CD4-positive, alpha-beta T cell treated with Interleukin-10 for 1 hour (primary cell): Measurements from ENCODE around the gene TMEM52B.

ENCODE experiments used
- DNase-seq: peaks from one replicate; pipeline ENCODE4 v3.0.0-alpha.2; 2020

Gene TMEM52B

DNA sequence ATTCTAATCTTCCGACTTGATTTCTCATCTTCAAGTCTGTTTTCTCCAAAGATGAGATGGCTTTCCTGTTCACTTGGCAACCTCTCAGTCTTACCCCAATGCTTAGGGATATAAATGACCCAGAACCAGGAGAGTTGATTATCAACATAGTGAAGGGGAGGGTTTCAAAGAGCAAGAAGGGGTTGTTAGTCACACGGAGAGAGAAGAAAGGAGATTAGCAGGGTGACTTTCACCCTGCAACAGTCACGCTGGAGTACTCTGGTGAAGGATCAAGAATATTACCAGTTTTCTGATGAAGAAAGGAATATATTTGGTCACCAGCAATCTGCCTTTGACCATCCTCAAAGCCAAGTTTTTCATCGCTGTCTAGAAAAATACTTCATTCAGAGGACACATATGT is at the start of gene TMEM52B:
Gene TMEM52B (plus strand): TSS at position 212 of the 400 bp plus-strand sequence. CDS start 543 bp downstream, outside the sequence.
- DNase-seq, result no peak

DNA sequence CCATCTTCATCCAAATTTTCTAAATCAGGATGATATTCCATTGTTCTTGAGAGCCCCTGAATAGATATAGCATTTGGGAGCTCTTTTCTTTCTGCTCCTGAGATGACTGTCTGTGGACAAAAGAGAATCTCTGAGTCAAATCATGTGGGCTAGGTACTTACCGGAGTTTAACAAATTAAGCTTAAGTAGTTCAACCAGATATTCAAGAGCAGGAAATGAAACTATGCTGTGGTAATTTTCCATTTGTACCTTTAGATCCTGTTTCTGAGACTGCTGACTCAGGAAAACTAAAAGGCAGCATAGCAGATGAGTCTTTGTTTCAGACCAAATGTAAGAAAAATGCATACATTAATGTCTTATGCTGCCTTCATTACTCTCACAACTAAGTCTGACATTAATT is 48.8 kb upstream of the TMEM52B start, which contains the start of gene CLEC7A:
Gene CLEC7A (minus strand): TSS at position 158 of the 400 bp plus-strand sequence. CDS start 117 bp downstream, at position 41.
- DNase-seq, result peak; percentile 23

DNA sequence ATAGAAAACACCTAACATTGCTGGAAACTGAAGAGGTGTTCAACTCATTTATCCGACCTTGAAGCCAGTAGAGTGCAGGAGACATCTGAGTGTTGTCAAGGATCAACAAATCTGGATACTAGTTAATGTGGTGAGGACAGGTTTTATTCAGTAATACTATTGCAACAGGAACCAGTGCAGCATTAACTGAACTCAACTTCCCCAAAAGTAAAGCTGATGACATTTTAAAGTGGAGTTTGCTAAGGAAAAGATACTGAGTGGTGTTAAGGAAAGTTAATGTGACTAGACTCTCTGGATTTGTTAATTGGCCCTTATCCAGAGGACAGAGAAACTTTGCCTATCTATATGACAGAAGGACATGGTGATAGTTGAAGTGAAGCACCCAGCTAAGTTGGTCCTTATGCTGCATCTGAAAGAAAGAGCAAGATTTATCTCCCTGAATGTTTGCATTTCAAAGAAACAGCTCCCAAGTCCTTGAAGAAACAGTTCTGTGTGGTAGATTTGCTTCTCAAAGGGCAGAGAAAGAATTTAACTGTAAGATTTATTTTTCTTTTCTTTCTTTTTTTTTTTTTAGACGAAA is 47.6 kb upstream of the TMEM52B start:
- DNase-seq, result no peak

DNA sequence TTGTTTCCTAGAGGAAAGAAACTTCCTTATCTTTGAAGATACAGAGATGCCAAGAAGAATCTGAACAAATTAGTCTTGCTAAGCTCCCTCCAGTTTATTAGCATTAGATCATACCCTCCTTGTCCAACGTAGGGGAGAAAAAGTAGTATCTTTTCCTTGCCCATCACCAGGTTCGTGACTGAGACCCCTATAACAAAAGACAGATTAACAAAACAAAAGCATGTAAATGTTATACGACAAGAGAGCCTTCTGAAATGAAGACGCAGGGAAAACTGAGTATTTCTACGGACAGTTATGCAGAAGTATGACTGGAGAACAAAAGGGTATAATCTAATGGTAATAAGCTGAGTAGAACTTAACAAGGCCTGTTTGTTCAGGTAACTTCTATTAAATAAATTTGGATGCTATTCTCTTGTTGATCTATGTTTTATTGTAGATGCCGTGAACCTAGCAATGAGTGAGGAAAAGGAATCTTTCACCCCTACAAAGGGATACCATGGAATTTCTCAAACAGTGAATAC is 45.9 kb upstream of the TMEM52B start:
- DNase-seq, result no peak

DNA sequence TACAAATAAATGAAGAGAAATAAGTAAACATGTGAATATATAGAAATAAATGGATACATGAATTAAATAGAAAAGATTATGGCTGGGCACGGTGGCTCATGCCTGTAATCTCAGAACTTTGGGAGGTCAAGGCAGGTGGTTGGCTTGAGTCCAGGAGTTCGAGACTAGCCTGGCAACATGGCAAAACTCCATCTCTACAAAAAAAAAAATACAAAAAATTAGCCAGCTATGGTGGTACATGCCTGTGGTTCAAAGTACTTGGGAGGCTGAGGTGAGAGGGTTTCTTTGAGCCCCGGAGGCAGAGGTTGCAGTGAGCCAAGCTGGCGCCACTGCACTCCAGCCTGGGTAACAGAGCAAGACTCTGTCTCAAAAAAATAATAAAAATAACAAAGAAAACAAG is 43.7 kb upstream of the TMEM52B start:
- no peak for DNase-seq

DNA sequence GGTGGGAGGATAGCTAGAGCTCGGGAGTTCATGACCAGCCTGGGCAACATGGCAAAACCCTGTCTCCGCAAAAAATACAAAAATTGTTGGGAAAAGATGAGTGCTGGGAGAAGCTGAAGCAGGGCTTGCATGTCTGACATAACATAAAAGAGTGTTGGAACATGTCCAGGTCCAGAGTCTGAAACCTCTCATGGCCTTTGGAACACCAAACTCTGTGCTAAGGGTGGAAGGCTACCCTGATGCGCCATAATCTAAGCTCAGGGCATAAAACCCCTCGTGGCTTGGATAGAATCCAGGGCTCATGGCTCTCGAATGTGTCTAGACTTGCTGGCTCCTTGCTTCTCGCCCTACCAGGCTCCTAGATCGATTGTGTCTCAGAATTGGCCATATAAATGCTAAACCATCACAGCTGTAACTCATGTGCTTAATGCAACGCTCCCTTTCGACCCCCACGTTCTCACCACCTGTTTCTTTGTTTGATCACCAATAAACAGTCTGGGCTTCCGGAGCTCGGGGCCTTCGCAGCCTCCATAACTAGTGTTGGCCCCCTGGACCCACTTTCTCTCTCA is 42.1 kb upstream of the TMEM52B start:
- DNase-seq, result no peak

DNA sequence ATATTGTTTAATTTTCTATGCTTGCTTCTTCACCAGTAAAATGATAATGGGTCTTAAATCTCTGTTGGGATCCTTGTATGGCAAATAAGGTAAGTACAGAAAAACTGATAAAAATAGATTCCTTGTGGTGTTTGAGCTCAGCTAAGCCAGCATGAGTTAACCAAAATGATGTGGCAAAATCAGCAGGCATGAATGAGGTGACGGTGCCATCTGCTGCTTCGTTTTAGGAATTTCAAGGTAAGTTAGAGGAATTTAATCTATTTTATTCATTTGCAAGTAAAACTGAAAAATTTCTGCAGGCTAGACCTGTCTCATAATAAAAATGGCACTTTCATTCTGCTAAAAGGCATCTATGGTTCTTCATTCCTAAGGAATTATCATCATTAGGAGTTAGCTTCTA is 38.8 kb upstream of the TMEM52B start:
- peak; percentile 60 for DNase-seq

DNA sequence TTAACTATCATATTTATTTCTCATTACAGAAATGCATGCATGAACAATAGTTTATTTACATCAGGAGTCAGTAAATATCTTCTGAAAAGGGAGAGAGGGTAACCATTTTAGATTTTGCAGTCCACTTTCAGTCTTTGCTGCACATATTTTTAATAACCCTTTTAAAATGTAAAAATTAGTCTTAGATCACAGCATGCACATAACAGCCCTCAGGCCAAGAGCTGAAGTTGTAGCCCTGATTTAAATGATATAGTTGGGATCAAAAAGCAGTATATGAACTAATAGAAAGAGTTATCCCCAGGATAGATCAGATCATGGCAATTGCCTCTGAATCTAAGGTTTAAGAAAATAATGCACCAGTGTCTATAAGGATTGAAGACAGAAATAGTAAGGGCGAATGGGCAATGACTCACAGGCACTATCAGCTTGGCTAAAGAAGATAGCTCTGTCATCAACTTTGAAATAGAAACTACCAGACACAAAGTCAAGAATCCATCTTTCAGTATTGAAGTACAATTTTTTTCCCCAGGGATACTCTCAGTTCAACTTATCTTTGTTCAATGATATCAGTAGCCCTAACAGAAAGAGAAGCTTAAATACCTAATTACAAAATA is 35.7 kb upstream of the TMEM52B start:
- DNase-seq, result no peak

DNA sequence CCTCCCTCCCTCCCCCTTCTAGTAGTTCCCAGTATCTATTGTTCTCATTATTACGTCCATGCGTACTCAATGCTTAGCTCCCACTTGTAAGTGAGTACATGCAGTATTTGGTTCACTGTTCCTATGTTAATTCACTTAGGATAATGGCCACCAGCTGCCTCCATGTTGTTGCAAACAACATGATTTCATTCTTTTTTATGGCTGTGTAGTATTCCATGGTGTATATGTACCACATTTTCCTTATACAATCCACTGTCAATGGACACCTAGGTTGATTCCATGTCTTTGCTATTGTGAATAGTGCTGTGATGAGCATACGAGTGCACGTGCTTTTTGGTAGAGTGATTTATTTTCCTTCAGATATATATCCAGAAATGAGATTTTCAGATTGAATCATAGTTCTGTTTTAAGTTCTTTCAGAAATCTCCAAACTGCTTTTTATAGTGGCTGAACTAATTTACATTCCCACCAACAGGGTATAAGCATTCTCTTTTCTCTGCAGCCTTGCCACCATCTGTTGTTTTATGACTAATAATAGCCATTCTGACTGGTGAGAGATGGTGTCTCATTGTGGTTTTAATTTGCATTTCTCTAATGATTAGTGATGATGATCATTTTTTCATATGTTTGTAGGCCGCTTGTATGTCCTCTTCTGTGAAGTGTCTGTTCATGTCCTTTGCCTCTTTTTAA is 31.0 kb upstream of the TMEM52B start:
- no peak for DNase-seq

DNA sequence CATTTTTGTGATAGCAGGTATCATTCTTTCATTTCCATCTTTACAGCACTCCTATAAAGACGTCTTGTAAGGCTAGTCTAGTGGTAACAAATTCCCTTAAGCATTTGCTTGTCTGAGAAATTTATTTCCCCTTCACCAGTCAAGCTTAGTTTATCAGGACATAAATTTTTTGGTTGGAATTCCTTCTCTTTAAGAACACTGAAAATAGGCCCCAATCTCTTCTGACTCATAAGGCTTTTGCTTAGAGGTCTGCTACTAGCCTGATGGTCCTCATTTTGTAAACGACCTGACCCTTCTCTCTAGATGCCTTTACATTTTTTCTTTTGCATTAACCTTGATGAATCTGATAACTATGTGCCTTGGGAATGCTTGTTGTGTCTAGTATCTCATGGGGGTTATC is 27.2 kb upstream of the TMEM52B start:
- no peak for DNase-seq

DNA sequence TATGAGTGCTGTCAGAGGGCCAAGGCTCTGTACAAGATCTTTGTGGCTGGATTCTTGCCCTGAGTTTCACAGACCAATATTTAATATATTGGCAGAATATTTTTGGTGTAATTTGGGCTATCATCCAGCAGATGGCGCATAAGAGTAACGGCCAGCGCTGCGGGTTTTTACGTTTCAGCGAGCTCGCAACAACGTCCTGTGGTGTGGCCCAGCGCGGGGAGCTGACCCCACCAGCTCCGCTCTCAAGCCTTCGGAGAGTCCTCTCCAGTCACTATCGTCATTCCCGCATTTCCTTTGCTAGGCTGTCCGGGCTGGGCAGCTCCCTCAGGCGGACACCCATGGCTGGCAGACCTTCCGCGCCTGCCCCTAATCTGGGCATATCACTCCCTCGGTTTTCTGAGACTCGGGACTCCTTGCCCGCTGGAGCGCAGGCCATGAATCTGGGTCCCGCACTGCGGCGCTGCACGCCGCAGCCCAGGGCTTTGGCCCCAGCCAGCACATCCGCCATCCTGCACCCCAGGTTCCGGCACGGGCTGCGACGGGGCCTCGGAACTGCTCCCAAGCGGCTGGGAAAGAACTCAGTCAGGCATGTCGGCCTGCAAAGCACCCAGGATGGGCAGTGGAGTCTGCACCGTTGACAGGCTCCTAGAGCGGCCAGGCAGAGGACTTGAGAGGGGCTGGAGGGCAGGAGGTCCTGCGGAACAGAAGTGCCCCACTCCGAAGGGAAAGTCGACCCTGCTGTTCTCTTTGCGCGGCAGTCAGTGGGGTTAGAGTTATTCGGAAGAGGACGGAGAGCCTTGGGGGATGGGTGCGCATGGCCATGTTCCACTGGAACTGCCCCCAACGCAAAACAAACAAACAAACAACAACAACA is 25.3 kb upstream of the TMEM52B start:
- DNase-seq, result peak; percentile 76

DNA sequence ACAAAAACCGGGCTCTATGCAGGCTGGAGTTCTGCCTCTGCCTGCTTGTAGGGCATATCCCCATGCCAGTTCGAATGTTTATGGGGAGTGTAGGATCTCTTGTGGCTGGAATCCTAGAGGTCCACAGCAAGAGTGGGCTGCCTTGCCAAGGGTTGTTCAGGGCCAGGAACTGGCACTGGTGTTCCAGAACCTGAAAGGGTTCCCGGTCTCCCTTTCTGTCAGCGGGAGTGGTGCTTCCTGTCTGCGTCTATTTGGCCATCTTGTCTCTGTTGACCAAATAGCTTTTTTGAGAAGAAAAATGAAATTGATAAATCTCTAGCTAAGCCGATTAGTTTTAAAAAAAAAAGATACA is 24.7 kb upstream of the TMEM52B start:
- DNase-seq, result peak; percentile 8

DNA sequence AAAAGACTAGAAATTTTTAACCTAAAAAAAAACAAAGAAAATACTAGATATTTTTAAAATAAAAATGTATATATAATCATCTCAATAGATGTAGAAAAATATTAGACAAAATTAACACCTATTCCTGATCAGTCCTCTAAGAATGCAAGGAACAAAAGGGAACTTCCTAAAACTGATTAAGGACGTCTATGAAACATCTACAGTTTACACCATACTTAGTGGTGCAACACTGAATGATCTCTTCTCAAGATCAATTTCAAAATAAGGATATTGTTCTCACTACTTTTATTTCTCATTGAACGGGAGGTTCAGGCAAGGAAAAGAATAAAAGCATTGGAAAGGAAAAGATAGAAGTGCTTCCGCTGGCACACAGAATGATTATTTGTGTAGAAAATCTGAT is 22.9 kb upstream of the TMEM52B start:
- DNase-seq, result no peak

DNA sequence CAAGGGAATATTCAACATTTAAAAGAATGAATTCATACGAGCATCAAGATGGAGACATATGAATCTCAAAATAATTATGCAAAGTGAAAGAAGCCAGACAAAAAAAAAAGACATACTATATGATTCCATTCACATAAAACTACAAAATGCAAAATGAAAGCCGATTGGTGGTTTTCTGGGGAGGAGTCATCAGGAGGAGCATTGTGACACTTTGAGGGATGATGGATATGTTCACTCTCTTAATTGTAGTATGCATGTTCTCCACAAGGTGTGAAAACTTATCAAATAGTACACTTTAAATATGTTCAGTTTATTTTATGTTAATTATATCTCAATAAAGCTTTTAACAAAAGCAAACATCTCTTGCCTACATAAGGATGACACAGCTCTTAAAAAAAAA is 20.4 kb upstream of the TMEM52B start:
- no peak for DNase-seq

DNA sequence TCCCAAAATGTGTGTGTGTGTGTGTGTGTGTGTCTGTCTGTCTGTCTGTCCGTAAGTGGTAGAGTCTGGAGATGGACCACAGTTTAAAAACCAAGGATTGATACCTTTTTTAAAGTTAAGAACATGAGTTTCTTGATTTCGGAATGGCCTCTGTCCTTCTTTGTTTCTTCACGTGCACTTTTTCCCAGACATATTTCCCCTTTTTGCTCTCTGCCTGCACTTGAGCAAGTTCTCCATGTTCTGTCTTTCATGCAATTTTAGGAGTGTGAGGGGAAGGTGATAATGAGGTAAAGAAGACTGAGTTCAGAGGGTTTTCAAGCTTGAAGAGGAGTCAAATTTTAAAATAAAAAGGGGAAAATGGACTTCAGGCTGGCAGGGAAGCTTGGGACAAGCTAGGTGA is 19.6 kb upstream of the TMEM52B start:
- no peak for DNase-seq

DNA sequence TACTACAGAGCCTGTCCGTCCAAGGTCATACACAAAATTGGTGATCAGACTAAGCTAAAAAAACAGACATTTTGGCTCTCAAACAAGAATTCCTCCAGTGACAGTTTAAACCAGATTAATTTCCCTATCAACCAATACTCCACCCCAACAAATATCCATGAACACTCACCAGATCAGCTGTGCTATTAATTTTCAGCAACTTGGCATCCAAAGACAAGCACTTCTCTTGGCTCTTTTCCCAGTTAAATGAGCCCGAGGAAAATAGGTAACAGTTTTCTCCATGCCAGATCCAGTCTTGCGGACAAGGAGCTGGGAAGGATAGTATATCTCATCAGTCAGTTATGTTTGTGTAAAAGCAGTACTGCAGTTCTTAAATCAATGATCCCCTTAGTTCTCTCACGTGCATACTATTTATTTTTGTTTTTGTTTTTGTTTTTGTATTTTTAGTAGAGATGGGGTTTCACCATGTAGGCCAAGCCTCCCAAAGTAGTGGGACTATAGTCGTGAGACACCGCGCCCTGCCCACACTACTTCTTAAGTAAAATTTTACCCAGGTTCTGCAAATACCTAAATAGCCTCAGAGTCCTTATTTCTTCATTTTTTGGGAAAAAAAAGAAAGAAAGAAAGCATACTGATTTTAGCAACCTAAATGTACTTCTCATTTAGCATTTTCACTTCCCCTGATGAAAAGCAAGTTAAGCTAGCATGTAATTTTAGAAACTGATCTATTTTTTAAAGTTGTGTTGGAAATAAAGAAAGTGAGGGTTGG is 18.0 kb upstream of the TMEM52B start:
- DNase-seq, result no peak

DNA sequence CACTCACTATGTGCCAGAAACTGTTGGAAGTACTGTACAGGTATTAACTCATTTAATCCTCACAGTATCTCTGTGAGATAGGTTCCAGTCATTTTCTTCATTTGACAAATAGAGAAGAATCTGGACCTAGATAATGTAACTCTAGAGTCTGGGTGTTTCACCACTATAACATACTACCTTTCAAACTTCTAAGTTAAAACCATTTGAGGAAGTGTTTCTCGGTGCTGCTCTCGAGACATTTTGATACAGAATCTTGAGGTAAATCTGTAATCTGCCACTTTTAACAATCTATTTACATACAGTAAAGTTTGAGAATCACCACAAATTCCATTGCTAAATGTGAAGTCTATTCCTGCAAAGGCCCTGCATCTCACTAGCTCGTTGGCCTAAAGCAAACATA is 15.7 kb upstream of the TMEM52B start:
- no peak for DNase-seq

DNA sequence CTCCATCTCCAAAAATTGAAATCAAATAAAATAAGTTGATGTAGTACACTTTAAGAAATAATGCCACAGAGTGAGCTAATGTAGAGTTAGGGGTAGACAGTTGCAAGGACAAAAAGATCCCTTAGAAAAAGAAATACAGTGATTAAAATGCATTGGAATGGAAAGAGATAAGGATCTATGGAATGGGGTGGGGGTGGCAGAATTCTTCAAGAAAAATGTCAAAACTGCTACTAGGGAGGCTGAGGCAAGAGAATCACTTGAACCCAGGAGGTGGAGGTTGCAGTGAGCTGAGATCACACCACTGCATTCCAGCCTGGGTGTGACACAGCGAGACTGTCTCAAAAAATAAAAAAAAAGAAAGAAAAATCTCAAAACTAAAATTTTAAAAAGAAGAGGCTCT is 13.4 kb upstream of the TMEM52B start:
- DNase-seq, result no peak

DNA sequence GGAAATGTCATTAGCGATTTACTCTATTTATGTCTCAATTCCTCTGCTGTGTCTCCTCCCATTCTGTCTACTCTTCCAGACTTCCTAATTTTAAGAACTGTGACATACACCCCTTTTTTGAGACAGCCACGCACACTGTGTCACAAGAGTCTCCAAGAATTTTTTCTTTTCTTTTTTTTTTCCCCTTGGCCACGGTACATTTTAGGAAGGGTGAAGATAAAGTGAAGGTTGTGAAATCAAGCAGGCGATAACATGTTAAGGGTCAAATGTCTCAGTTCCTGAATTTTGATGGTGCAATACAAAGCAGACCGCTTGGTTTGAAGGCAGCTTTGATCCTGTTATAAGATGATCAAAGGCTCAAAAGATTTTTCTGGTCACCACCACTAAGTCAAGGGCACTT is 11.2 kb upstream of the TMEM52B start:
- DNase-seq, result no peak

DNA sequence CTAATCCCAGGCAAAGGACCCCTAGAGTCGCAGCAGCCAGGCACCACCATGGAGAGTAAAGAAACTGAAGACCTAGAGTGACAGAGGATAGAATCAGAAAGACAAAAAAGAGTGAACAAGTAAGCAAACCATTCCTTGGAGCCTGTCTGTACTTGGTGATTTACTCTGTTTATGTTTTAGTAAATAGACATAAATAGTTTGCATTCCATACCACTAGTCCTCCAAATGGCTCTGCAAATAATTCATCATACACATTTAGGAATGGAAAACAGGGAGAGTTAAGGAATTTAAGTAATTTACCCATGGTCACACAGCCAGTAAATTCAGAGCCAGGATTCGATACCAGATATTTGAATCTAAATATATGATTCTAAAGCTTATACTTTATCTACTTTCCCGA is 9.7 kb upstream of the TMEM52B start:
- no peak for DNase-seq

DNA sequence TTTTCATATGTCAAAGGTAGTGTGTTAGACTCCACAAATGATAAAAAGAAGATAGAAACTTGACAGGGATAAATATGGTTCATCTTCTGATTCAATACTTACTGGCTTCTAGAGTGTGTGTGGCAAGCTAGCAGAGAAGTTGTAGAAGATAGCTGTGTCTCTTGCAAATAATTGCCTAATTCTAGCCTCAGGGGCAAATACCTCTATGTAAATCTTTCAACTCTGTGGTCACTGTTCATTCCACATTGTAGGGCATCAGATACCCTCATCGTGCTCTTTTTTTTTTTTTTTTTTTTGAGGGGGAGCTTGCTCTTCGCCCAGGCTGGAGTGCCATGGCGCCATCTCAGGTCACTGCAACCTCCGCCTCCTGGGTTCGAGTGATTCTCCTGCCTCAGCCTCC is 8.6 kb upstream of the TMEM52B start:
- DNase-seq, result no peak
